GM13977 (cell line): Measurements from ENCODE around the gene CDKN1A.

Experiments
- DNase-seq: peaks from one replicate; pipeline ENCODE4 v3.0.0; 2012; ENCODE audit warnings: low spot score
- CTCF ChIP-seq: IDR thresholded peaks from 2 replicates; pipeline ENCODE4 v1.5.1; 2012; ENCODE audit warnings: mild to moderate bottlenecking, control low read depth; ENCODE audit not compliant: insufficient read depth; ENCODE audit errors: extremely low read depth, missing control alignments
- in situ Hi-C: fragments of 300-500 bp; cut with MboI; formaldehyde crosslinking; loops from one replicate; pipeline ENCODE4 v1.12.0; 2022; ENCODE audit warnings: low sequenced_read_pairs, low pct_unique_long_range_greater_than_20kb, mixed read lengths, inconsistent platforms; ENCODE audit not compliant: unreplicated experiment

The CDKN1A gene

GRCh38 chr6:36636283-36636682, 42.2 kb upstream of the CDKN1A start:
- no peak for DNase-seq
- in situ Hi-C loops: no loop called here
- no peak for TF ChIP-seq CTCF

DNA sequence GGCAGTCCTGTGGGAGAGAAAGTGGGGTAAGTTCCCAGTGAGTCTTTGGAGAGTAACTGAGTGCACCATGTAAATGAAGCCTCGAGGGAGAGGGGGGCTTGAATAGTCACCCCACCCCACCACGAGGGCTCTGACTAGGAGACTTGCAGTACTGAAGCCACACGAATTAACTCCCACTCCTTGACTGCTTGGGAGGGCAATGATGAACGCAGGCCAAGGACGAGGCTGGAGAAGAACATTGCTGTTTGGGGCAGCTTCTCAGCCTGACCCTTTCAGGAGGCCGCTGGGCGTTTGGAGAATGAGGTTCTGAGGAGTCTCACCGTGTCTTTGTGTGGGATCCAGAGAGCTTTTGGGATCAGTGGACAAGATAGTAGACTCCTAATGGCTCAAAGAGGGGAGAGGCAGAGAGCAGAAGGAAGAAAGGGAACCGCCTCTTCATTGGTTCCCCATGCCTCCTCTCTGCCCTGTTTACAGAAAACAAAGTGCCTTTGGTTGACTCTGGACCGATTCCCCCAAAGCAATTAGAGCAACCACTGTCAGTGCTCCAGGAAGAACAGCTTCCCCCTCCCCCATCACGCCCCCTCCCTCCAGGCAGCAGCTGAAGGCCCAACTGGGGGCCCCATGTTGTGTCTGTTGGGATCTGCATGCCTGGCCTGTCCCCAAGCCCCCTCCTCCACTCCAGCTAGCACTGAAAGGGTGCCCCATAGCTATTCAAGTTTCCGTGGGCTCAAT, 41.7 kb upstream of the CDKN1A start:
- in situ Hi-C loops: no loop called here
- no peak for DNase-seq
- TF ChIP-seq CTCF: no peak

DNA sequence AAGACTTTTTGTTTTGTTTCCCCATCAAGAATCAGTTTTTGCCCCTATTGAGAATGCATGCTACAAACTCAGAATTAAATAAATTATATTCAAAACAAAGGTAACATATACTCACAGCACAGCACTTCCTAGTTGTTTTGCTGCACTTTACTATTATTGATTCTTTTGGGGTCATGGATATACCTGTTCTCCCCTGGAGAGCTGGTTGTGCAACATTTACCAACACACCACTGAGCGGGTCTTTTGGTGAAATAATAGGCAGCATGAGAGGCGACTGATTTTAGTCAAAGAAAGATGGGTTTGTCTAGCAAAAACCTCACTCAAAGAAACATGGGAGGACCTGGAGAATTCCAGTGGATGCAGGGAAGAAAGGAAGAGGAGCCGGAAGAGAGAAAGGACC, 39.9 kb upstream of the CDKN1A start:
- no peak for DNase-seq
- no peak for TF ChIP-seq CTCF
- in situ Hi-C loops: no loop called here

GRCh38 chr6:36639171-36639808, 39.2 kb upstream of the CDKN1A start:
- DNase-seq: no peak
- in situ Hi-C loops: no loop called here
- no peak for TF ChIP-seq CTCF

GRCh38 chr6:36641543-36641942, 37.0 kb upstream of the CDKN1A start:
- in situ Hi-C loops: no loop called here
- no peak for DNase-seq
- no peak for TF ChIP-seq CTCF

- no peak for TF ChIP-seq CTCF
- no peak for DNase-seq
- in situ Hi-C loops: no loop called here
These were observed 35.3 kb upstream of the CDKN1A start for GRCh38 chr6:36642913-36643817.
